Activated T-cell treated with anti-CD3 and anti-CD28 coated beads, Interleukin-2, amount 50 U/mL, for 4 hours (primary cell): ENCODE results near the gene SMAD7. TPM values are rescaled to one million over a fixed set of nuclear protein-coding genes. Genes with fewer than 3 reads are reported as not detected.

ENCODE experiments used
- ATAC-seq, 2 donors: fragments of 200-7000 bp; cut with Tn5 transposase; one replicate each; pipeline ENCODE4 v1.10.0; 2021
- DNase-seq: peaks from one replicate; pipeline ENCODE4 v3.0.0-alpha.2; 2020
- H3K27me3 Mint-ChIP-seq: one replicate; pipeline ENCODE4 v1.8.0; 2021; ENCODE audit warnings: low read depth, mixed read lengths
- H3K36me3 Mint-ChIP-seq: one replicate; pipeline ENCODE4 v1.8.0; 2022; ENCODE audit warnings: mixed read lengths; ENCODE audit not compliant: insufficient read depth
- H3K4me1 Mint-ChIP-seq: one replicate; pipeline ENCODE4 v1.8.0; 2021; ENCODE audit warnings: low read depth, mixed read lengths
- H3K4me3 Mint-ChIP-seq: one replicate; pipeline ENCODE4 v1.8.0; 2021; ENCODE audit warnings: mild to moderate bottlenecking, moderate library complexity, mixed read lengths
- H3K9me3 Mint-ChIP-seq: one replicate; pipeline ENCODE4 v1.8.0; 2021; ENCODE audit warnings: mixed read lengths
- total RNA-seq, 3 donors: library from RNA; stranded (reverse); gene quantifications; one replicate each; pipeline ENCODE4 v1.2.1, GENCODE V29; 2021

The SMAD7 gene
- total RNA-seq, 3 donors from 2014 or later = 8.0 to 13.6 (median 9.6) TPM

- Mint-ChIP-seq H3K9me3 (no peaks in the 10 kb centered on the region), H3K27me3 (peaks cover 3% of the 10 kb centered on the region), H3K4me3 (no peak overlapping the region), H3K36me3 (no peaks in the 10 kb centered on the region), H3K4me1 (peaks cover 22% of the 10 kb centered on the region)
- DNase-seq (no peak), ATAC-seq (no peak)
Measured at GRCh38 chr18:48959921-48960920, 9.5 kb upstream of the SMAD7 start.

GRCh38 chr18:48959551-48959920 lies 8.8 kb upstream of the SMAD7 start:
- DNase-seq (no peak), ATAC-seq (no peak)
- peaks cover 28% of the 10 kb centered on the region for H3K4me1 Mint-ChIP-seq
- H3K36me3 Mint-ChIP-seq = no peaks in the 10 kb centered on the region
- H3K4me3 Mint-ChIP-seq = no peak overlapping the region
- no peaks in the 10 kb centered on the region for H3K9me3 Mint-ChIP-seq
- peaks cover 3% of the 10 kb centered on the region for H3K27me3 Mint-ChIP-seq

- Mint-ChIP-seq H3K9me3 (no peaks in the 10 kb centered on the region), H3K36me3 (no peaks in the 10 kb centered on the region), H3K27me3 (peaks cover 3% of the 10 kb centered on the region), H3K4me1 (peaks cover 32% of the 10 kb centered on the region), H3K4me3 (no peak overlapping the region)
- no peak for ATAC-seq
- no peak for DNase-seq
Measured at GRCh38 chr18:48958951-48959350, 8.2 kb upstream of the SMAD7 start.

GRCh38 chr18:48957616-48958015 lies 6.9 kb upstream of the SMAD7 start:
- Mint-ChIP-seq H3K9me3 (no peaks in the 10 kb centered on the region), H3K4me3 (no peak overlapping the region), H3K27me3 (peaks cover 3% of the 10 kb centered on the region), H3K4me1 (peaks cover 28% of the 10 kb centered on the region), H3K36me3 (no peaks in the 10 kb centered on the region)
- no peak for DNase-seq
- ATAC-seq = no peak

- Mint-ChIP-seq H3K4me1 (peaks cover 23% of the 10 kb centered on the region), H3K4me3 (no peak overlapping the region), H3K36me3 (no peaks in the 10 kb centered on the region), H3K9me3 (no peaks in the 10 kb centered on the region), H3K27me3 (peaks cover 3% of the 10 kb centered on the region)
- ATAC-seq (no peak), DNase-seq (no peak)
Measured at GRCh38 chr18:48957136-48957535, 6.4 kb upstream of the SMAD7 start.

GRCh38 chr18:48956356-48956755 lies 5.6 kb upstream of the SMAD7 start:
- H3K9me3 Mint-ChIP-seq = no peaks in the 10 kb centered on the region
- H3K4me3 Mint-ChIP-seq = no peak overlapping the region
- ATAC-seq (no peak), DNase-seq (no peak)
- H3K4me1 Mint-ChIP-seq = peaks cover 23% of the 10 kb centered on the region
- no peaks in the 10 kb centered on the region for H3K36me3 Mint-ChIP-seq
- H3K27me3 Mint-ChIP-seq = peaks cover under 1% of the 10 kb centered on the region

GRCh38 chr18:48955830-48956261 lies 5.1 kb upstream of the SMAD7 start:
- DNase-seq (no peak), ATAC-seq (no peak)
- H3K27me3 Mint-ChIP-seq = no peaks in the 10 kb centered on the region
- H3K4me3 Mint-ChIP-seq = no peak overlapping the region
- H3K9me3 Mint-ChIP-seq = no peaks in the 10 kb centered on the region
- H3K4me1 Mint-ChIP-seq = peaks cover 24% of the 10 kb centered on the region
- H3K36me3 Mint-ChIP-seq = no peaks in the 10 kb centered on the region

GRCh38 chr18:48954886-48955819 lies 4.4 kb upstream of the SMAD7 start:
- no peak overlapping the region for H3K4me3 Mint-ChIP-seq
- H3K27me3 Mint-ChIP-seq = no peaks in the 10 kb centered on the region
- H3K4me1 Mint-ChIP-seq = peaks cover 25% of the 10 kb centered on the region
- ATAC-seq = no peak
- DNase-seq = no peak
- no peaks in the 10 kb centered on the region for H3K9me3 Mint-ChIP-seq
- no peaks in the 10 kb centered on the region for H3K36me3 Mint-ChIP-seq

- Mint-ChIP-seq H3K9me3 (no peaks in the 10 kb centered on the region), H3K4me1 (peaks cover 28% of the 10 kb centered on the region), H3K27me3 (no peaks in the 10 kb centered on the region), H3K4me3 (peak overlapping the region; percentile 90), H3K36me3 (no peaks in the 10 kb centered on the region)
- ATAC-seq (no peak), DNase-seq (no peak)
Measured at GRCh38 chr18:48953104-48953706, 2.4 kb upstream of the SMAD7 start.

- no peaks in the 10 kb centered on the region for H3K9me3 Mint-ChIP-seq
- H3K4me3 Mint-ChIP-seq = peak overlapping the region; percentile 90
- peaks cover under 1% of the 10 kb centered on the region for H3K36me3 Mint-ChIP-seq
- peak; percentile 7 to 20 for ATAC-seq
- H3K27me3 Mint-ChIP-seq = no peaks in the 10 kb centered on the region
- no peak for DNase-seq
- peaks cover 35% of the 10 kb centered on the region for H3K4me1 Mint-ChIP-seq
Measured at GRCh38 chr18:48952287-48953103, 1.7 kb upstream of the SMAD7 start.

- DNase-seq (peak; percentile 77), ATAC-seq (peak; percentile 54)
- Mint-ChIP-seq H3K36me3 (peaks cover 6% of the 10 kb centered on the region), H3K9me3 (no peaks in the 10 kb centered on the region), H3K4me3 (peak overlapping the region; percentile 92), H3K4me1 (peaks cover 44% of the 10 kb centered on the region), H3K27me3 (no peaks in the 10 kb centered on the region)
Measured at GRCh38 chr18:48951448-48952286, 902 bp upstream of the SMAD7 start.

- Mint-ChIP-seq H3K36me3 (peaks cover 12% of the 10 kb centered on the region), H3K4me1 (peaks cover 48% of the 10 kb centered on the region), H3K4me3 (peak overlapping the region; percentile 92), H3K9me3 (no peaks in the 10 kb centered on the region), H3K27me3 (no peaks in the 10 kb centered on the region)
- DNase-seq (no peak), ATAC-seq (peak; percentile 12 to 14)
Measured at GRCh38 chr18:48949606-48950535, 894 bp downstream of the SMAD7 start.
